ENCODE results near the gene HIVEP2.

DNA sequence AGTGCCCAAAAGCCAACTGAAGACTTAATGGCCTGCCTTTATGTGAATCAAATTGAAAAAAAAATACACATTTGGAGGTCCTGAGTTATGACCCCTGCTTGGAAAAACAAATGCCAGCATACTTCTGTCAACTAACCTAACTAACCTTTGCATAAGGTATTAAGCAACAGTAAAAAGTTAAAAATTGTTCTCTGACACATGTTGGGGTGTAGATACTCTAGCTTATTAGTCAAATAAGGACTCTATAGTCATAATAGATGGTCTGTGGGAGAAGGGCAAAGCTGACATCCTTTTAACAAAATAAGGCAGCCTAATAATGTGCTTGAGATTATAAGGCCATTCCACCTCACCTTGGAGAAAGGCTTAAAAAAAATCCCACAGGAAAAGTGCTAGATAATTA lies 140.5 kb downstream of the HIVEP2 start:
- TF ChIP-seq, protein P1, sequence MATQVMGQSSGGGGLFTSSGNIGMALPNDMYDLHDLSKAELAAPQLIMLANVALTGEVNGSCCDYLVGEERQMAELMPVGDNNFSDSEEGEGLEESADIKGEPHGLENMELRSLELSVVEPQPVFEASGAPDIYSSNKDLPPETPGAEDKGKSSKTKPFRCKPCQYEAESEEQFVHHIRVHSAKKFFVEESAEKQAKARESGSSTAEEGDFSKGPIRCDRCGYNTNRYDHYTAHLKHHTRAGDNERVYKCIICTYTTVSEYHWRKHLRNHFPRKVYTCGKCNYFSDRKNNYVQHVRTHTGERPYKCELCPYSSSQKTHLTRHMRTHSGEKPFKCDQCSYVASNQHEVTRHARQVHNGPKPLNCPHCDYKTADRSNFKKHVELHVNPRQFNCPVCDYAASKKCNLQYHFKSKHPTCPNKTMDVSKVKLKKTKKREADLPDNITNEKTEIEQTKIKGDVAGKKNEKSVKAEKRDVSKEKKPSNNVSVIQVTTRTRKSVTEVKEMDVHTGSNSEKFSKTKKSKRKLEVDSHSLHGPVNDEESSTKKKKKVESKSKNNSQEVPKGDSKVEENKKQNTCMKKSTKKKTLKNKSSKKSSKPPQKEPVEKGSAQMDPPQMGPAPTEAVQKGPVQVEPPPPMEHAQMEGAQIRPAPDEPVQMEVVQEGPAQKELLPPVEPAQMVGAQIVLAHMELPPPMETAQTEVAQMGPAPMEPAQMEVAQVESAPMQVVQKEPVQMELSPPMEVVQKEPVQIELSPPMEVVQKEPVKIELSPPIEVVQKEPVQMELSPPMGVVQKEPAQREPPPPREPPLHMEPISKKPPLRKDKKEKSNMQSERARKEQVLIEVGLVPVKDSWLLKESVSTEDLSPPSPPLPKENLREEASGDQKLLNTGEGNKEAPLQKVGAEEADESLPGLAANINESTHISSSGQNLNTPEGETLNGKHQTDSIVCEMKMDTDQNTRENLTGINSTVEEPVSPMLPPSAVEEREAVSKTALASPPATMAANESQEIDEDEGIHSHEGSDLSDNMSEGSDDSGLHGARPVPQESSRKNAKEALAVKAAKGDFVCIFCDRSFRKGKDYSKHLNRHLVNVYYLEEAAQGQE (IDR thresholded peaks at IDR 0.05; ENCODE audit: insufficient read depth in 1 of 2, low read depth in 2 of 2, low read length in 1 of 2): no peak
- TF ChIP-seq, protein P2, sequence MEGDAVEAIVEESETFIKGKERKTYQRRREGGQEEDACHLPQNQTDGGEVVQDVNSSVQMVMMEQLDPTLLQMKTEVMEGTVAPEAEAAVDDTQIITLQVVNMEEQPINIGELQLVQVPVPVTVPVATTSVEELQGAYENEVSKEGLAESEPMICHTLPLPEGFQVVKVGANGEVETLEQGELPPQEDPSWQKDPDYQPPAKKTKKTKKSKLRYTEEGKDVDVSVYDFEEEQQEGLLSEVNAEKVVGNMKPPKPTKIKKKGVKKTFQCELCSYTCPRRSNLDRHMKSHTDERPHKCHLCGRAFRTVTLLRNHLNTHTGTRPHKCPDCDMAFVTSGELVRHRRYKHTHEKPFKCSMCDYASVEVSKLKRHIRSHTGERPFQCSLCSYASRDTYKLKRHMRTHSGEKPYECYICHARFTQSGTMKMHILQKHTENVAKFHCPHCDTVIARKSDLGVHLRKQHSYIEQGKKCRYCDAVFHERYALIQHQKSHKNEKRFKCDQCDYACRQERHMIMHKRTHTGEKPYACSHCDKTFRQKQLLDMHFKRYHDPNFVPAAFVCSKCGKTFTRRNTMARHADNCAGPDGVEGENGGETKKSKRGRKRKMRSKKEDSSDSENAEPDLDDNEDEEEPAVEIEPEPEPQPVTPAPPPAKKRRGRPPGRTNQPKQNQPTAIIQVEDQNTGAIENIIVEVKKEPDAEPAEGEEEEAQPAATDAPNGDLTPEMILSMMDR (IDR thresholded peaks at IDR 0.05): no peak

All from Panc1 (cell line).